Neural cell (in vitro differentiated cells): Measurements from ENCODE around the gene DIS3L2. TPM values are rescaled to one million over a fixed set of nuclear protein-coding genes. Genes with fewer than 3 reads are reported as not detected.

Experiments
- H2AFZ ChIP-seq: fragments of 200-600, 300-800 bp; sonication (generic), shearing (Covaris generic); 2 replicates; pipeline ENCODE4 v1.6.0; 2014; ENCODE audit warnings: low read depth, mild to moderate bottlenecking, antibody characterized with exemption, low read length, moderate library complexity
- H3F3A ChIP-seq: fragments of 200-600 bp; shearing (Covaris generic); 2 replicates; pipeline ENCODE4 v1.6.1; 2016; ENCODE audit warnings: mild to moderate bottlenecking, moderate library complexity, mixed read lengths, antibody characterized with exemption, low read length; ENCODE audit not compliant: insufficient read depth, poor library complexity, severe bottlenecking
- H3K27ac ChIP-seq: fragments of 200-600, 300-800 bp; sonication (generic), shearing (Covaris generic); 2 replicates; pipeline ENCODE4 v1.5.1; 2014; ENCODE audit warnings: mild to moderate bottlenecking, low read length, moderate library complexity
- H3K27me3 ChIP-seq: fragments of 300-800, 200-600 bp; sonication (generic), shearing (Covaris generic); 2 replicates; pipeline ENCODE4 v1.6.0; 2014; ENCODE audit warnings: mild to moderate bottlenecking, low read depth, low read length, moderate library complexity; ENCODE audit not compliant: insufficient read depth
- H3K36me3 ChIP-seq: fragments of 300-800, 200-600 bp; sonication (generic), shearing (Covaris generic); 2 replicates; pipeline ENCODE4 v1.5.1; 2014; ENCODE audit warnings: mild to moderate bottlenecking, antibody characterized with exemption, low read length, moderate library complexity; ENCODE audit not compliant: insufficient read depth
- H3K4me2 ChIP-seq: fragments of 300-800, 200-600 bp; sonication (generic), shearing (Covaris generic); 2 replicates; pipeline ENCODE4 v1.6.0; 2014; ENCODE audit warnings: mild to moderate bottlenecking, low read length
- H3K4me3 ChIP-seq: fragments of 300-800, 200-600 bp; sonication (generic), shearing (Covaris generic); 2 replicates; pipeline ENCODE4 v1.5.1; 2014; ENCODE audit warnings: mild to moderate bottlenecking, low read length, moderate library complexity
- H3K79me2 ChIP-seq: fragments of 200-600 bp; shearing (Covaris generic); replicated peaks from 2 replicates; pipeline ENCODE4 v1.6.0; 2014; ENCODE audit warnings: mild to moderate bottlenecking, low read length, moderate library complexity; ENCODE audit not compliant: insufficient read depth
- H3K9ac ChIP-seq: fragments of 300-800, 200-600 bp; sonication (generic), shearing (Covaris generic); 2 replicates; pipeline ENCODE4 v1.6.1; 2016; ENCODE audit warnings: mild to moderate bottlenecking, low read length, mixed read lengths
- H3K9me2 ChIP-seq: fragments of 200-600 bp; shearing (Covaris generic); 2 replicates; pipeline ENCODE4 v1.6.1; 2016; ENCODE audit warnings: mild to moderate bottlenecking, low read length, mixed read lengths; ENCODE audit not compliant: insufficient read depth
- H3K9me3 ChIP-seq: fragments of 200-600, 300-800 bp; sonication (generic), shearing (Covaris generic); 2 replicates; pipeline ENCODE4 v1.6.1; 2016; ENCODE audit warnings: mild to moderate bottlenecking, mixed run types, low read length, moderate library complexity, mixed read lengths
- H4K20me1 ChIP-seq: fragments of 200-600 bp; shearing (Covaris generic); 2 replicates; pipeline ENCODE4 v1.6.1; 2016; ENCODE audit warnings: mild to moderate bottlenecking, mixed run types; ENCODE audit not compliant: insufficient read depth
- EP300 ChIP-seq: fragments of 450-650 bp; conservative IDR thresholded peaks from 2 replicates; pipeline ENCODE4 v1.6.1; 2014; ENCODE audit warnings: antibody characterized with exemption, mild to moderate bottlenecking, moderate library complexity; ENCODE audit not compliant: poor library complexity, severe bottlenecking
- EZH2 ChIP-seq: fragments of 200-600, 300-800 bp; shearing (Covaris generic), sonication (generic); IDR thresholded peaks from 2 replicates; pipeline ENCODE4 v1.6.1; 2014; ENCODE audit warnings: antibody characterized with exemption, low read length, borderline replicate concordance, mild to moderate bottlenecking; ENCODE audit not compliant: insufficient read depth, poor library complexity, severe bottlenecking
- MXI1 ChIP-seq: fragments of 450-650 bp; conservative IDR thresholded peaks from 2 replicates; pipeline ENCODE4 v1.6.1; 2014; ENCODE audit warnings: antibody characterized with exemption, mild to moderate bottlenecking; ENCODE audit not compliant: poor library complexity, severe bottlenecking
- POLR2AphosphoS5 ChIP-seq: IDR thresholded peaks from 2 replicates; pipeline ENCODE4 v1.6.1; 2012
- RAD21 ChIP-seq: fragments of 450-650 bp; conservative IDR thresholded peaks from 2 replicates; pipeline ENCODE4 v1.6.1; 2014; ENCODE audit warnings: antibody characterized with exemption, mild to moderate bottlenecking, moderate library complexity
- REST ChIP-seq: IDR thresholded peaks from 2 replicates; pipeline ENCODE4 v1.6.1; 2012; ENCODE audit warnings: borderline replicate concordance
- SMC3 ChIP-seq: fragments of 450-650 bp; conservative IDR thresholded peaks from 2 replicates; pipeline ENCODE4 v1.6.1; 2014; ENCODE audit warnings: antibody characterized with exemption, mild to moderate bottlenecking, moderate library complexity; ENCODE audit not compliant: poor library complexity
- TAF1 ChIP-seq: IDR thresholded peaks from 2 replicates; pipeline ENCODE4 v1.6.1; 2012; ENCODE audit warnings: low read depth
- polyA plus RNA-seq: library from polyadenylated mRNA; depleted of rRNA; stranded (reverse); fragments of >200 nt; gene quantifications from 2 replicates; pipeline ENCODE4 v1.2.3, GENCODE V29; 2014
- TF ChIP-seq, protein P1 (sequence below): fragments of 450-650 bp; IDR thresholded peaks from 2 replicates; pipeline ENCODE4 v1.5.1; 2014; ENCODE audit warnings: antibody characterized with exemption, mild to moderate bottlenecking, moderate library complexity; ENCODE audit not compliant: poor library complexity, severe bottlenecking

Gene DIS3L2
- polyA plus RNA-seq, 1 donor from 2014 or later, result 20.0 TPM

- H3K4me3 ChIP-seq, result no peak overlapping the region
- no peaks in the 10 kb centered on the region for H3K9me2 ChIP-seq
- TF ChIP-seq TAF1 (no peak), POLR2AphosphoS5 (no peak), RAD21 (no peak), EZH2 (no peak), EP300 (no peak), MXI1 (no peak), REST (no peak), SMC3 (no peak)
- TF ChIP-seq, protein P1, sequence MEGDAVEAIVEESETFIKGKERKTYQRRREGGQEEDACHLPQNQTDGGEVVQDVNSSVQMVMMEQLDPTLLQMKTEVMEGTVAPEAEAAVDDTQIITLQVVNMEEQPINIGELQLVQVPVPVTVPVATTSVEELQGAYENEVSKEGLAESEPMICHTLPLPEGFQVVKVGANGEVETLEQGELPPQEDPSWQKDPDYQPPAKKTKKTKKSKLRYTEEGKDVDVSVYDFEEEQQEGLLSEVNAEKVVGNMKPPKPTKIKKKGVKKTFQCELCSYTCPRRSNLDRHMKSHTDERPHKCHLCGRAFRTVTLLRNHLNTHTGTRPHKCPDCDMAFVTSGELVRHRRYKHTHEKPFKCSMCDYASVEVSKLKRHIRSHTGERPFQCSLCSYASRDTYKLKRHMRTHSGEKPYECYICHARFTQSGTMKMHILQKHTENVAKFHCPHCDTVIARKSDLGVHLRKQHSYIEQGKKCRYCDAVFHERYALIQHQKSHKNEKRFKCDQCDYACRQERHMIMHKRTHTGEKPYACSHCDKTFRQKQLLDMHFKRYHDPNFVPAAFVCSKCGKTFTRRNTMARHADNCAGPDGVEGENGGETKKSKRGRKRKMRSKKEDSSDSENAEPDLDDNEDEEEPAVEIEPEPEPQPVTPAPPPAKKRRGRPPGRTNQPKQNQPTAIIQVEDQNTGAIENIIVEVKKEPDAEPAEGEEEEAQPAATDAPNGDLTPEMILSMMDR, result no peak
- H3K27me3 ChIP-seq, result no peaks in the 10 kb centered on the region
- no peaks in the 10 kb centered on the region for H4K20me1 ChIP-seq
- H3K79me2 ChIP-seq, result no peaks in the 10 kb centered on the region
- no peaks in the 10 kb centered on the region for H3K36me3 ChIP-seq
- no peaks in the 10 kb centered on the region for H3F3A ChIP-seq
- no peak overlapping the region for H3K9ac ChIP-seq
- no peak overlapping the region for H3K4me2 ChIP-seq
- H3K27ac ChIP-seq, result no peak overlapping the region
- H2AFZ ChIP-seq, result no peak overlapping the region
- H3K9me3 ChIP-seq, result no peaks in the 10 kb centered on the region
These were observed 269.0 kb downstream of the DIS3L2 start for GRCh38 chr2:232230560-232230959.

- no peak overlapping the region for H3K9ac ChIP-seq
- H3K27ac ChIP-seq, result no peak overlapping the region
- no peaks in the 10 kb centered on the region for H3K79me2 ChIP-seq
- H3K36me3 ChIP-seq, result no peaks in the 10 kb centered on the region
- H3K9me3 ChIP-seq, result no peaks in the 10 kb centered on the region
- no peak overlapping the region for H3K4me3 ChIP-seq
- no peaks in the 10 kb centered on the region for H3K9me2 ChIP-seq
- H2AFZ ChIP-seq, result no peak overlapping the region
- H4K20me1 ChIP-seq, result no peaks in the 10 kb centered on the region
- no peak for TF ChIP-seq POLR2AphosphoS5
- no peak for TF ChIP-seq MXI1
- no peak for TF ChIP-seq EP300
- TF ChIP-seq, protein P1, result no peak
- TF ChIP-seq SMC3, result no peak
- no peaks in the 10 kb centered on the region for H3K27me3 ChIP-seq
- H3K4me2 ChIP-seq, result no peak overlapping the region
- H3F3A ChIP-seq, result no peaks in the 10 kb centered on the region
These were observed 270.0 kb downstream of the DIS3L2 start for GRCh38 chr2:232231554-232231953.
